ENCODE data around the gene CST3. TPM values are rescaled to one million over a fixed set of nuclear protein-coding genes. Genes with fewer than 3 reads are reported as not detected.

CST3 gene
- total RNA-seq, 2 experiments from 2014 or later, result 21.8 to 24.2 TPM

- Histone ChIP-seq H3K9me3 (ENCODE audit: control insufficient read depth in 1 of 2, insufficient read depth in 1 of 2, low read length in 2 of 2) (peaks cover 0 to 10% of the 10 kb centered on the region in 2 experiments), H3K27ac (ENCODE audit: low read depth in 1 of 2, low read length in 2 of 2) (no peak overlapping the region), H3K4me3 (ENCODE audit: low read length) (no peak overlapping the region), H3K27me3 (ENCODE audit: control insufficient read depth in 1 of 2, insufficient read depth in 2 of 2, low read length in 2 of 2) (peaks cover 5 to 17% of the 10 kb centered on the region in 2 experiments), H3K36me3 (ENCODE audit: insufficient read depth, low read length) (no peaks in the 10 kb centered on the region), H3K4me1 (ENCODE audit: insufficient read depth, low read length) (no peaks in the 10 kb centered on the region)
- no peak overlapping the region for H3K27ac Mint-ChIP-seq
- no peaks in the 10 kb centered on the region for H3K36me3 Mint-ChIP-seq (ENCODE audit: low read depth)
- ATAC-seq (ENCODE audit: poor library complexity) (no peak), DNase-seq (no peak)
- ChIA-PET CTCF (no interaction called here), POLR2A (no interaction called here)
- no peaks in the 10 kb centered on the region for H3K4me1 Mint-ChIP-seq (ENCODE audit: low read depth)
- no peaks in the 10 kb centered on the region for H3K9me3 Mint-ChIP-seq
- H3K4me3 Mint-ChIP-seq, result no peak overlapping the region
- peaks cover 27% of the 10 kb centered on the region for H3K27me3 Mint-ChIP-seq
- intact Hi-C loops (cut with DNase I, micrococcal nuclease), result loop anchor here in 1 of 2 experiments (10.0 kb wide), 1 partner anchor 60 kb away; no protein-coding TSS in a partner anchor
- no peak for TF ChIP-seq CTCF (IDR thresholded peaks at IDR 0.05)
Measured at GRCh38 chr20:23584434-23585199, 53.1 kb downstream of the CST3 start.

Other genes starting within 250 kb of the CST3 start
- 1 to 10 TPM; 7.5 to 8.9 TPM for gene NAPB, start 216.5 kb downstream of the CST3 start, total RNA-seq
- not detected for gene CSTL1, start 198.3 kb downstream of the CST3 start, total RNA-seq
- gene CST11, start 185.1 kb downstream of the CST3 start, total RNA-seq, result not detected
- not detected for gene CST8, start 146.8 kb downstream of the CST3 start, total RNA-seq
- gene CST9L, start 69.5 kb downstream of the CST3 start, total RNA-seq, result not detected
- gene CST9, start 32.0 kb downstream of the CST3 start, total RNA-seq, result not detected
- gene CST4, start 51.1 kb upstream of the CST3 start, total RNA-seq, result not detected
- not detected for gene CST1, start 113.0 kb upstream of the CST3 start, total RNA-seq
- gene CST2, start 188.8 kb upstream of the CST3 start, total RNA-seq, result not detected
- not detected for gene CST5, start 241.8 kb upstream of the CST3 start, total RNA-seq